C1 segment of cervical spinal cord (tissue), 14 donors: ENCODE results near the gene PAPOLA.

Source experiments
- DNase-seq, 14 donors: peaks; one replicate each; lab custom pipeline; 2025; lab: John Stamatoyannopoulos, UW

The PAPOLA gene

DNA sequence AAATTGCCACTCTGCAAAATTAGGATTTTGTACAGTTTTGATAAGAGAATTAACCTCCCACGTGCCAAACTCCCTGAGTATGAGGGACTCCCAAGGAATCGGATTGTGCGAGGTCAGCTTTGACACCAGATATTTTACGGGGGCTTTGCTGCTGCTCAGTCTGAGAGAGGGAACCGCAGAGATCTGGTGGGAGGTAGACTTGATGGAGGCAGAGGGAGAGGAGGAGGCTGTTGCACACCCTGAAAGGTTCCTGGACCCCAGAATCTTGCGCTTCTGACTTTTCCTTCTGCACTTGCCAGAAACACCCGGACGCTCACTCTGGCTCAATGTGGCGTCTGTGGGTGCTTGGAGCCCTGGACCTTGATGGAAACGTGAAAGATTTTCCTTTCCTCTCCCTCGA lies 83.9 kb downstream of the PAPOLA start:
- DNase-seq, result no peak

DNA sequence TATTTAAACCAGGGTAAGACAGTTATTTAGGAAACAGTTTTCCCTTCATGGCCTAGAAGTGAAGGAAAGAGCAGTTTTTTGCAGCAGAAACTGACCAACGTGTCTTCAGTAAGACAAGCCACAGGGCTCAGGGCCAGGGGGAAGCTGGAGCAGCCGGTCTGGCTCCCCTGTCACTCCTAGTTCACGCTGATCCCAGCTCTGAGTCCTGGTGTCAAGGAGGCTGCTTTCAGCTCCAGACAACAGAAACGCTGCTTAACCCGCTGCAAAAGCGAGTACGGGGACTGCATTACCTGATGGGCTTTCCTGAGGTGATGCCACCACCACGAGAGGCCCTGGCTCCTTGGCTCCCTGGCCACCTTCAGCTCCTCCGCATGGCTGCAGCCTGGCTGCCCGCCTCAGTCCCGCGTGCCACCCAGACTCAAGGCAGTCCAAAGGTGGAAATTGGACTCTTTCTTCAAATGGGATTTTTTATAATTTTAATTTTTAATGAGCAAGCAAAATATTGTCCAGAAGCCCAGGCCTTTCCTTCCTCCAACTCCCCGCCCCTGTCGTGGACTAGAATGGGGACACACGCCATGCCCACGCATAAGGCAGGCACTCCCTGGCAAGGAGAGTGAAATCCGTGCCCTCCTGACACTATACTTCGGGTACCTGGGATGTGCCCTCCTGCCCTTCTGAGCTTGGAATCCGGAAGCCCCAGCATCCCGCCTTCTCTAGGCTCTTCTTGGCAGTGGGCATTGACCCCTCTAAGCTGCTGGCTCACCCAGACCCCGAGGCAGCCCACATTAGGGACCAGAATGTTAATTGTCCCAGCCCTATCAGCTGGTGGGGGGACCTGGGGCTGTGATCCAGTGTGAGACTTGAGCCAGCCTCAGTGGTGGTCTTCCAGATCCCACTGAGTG lies 85.0 kb downstream of the PAPOLA start:
- no peak for DNase-seq

DNA sequence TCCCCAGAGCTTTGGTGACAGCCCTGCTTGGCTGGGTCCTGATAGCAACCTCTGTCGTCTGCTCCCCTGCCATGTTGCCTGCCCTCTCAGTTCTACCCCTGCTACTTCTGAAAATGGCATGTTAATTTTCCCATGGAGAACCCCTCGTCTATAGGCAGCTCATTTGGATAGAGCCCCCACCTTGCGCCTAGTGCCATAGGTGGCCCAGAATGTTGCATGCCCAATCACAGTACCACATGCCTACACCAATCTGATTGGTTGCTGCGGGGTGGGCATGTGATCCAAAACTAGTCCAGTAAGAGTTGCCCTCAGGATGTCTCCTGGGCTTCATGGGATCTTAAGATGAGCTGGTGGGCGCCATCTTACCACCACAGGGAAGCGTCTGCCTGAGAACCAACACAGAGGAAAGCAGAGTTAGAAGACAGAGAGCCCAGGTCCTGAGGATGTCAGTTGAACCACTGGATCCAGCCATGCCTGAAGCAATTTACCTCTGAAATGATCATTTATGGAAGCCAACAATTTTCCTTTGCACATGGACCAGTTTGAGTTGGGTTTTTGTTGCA lies 85.7 kb downstream of the PAPOLA start:
- DNase-seq, result no peak

DNA sequence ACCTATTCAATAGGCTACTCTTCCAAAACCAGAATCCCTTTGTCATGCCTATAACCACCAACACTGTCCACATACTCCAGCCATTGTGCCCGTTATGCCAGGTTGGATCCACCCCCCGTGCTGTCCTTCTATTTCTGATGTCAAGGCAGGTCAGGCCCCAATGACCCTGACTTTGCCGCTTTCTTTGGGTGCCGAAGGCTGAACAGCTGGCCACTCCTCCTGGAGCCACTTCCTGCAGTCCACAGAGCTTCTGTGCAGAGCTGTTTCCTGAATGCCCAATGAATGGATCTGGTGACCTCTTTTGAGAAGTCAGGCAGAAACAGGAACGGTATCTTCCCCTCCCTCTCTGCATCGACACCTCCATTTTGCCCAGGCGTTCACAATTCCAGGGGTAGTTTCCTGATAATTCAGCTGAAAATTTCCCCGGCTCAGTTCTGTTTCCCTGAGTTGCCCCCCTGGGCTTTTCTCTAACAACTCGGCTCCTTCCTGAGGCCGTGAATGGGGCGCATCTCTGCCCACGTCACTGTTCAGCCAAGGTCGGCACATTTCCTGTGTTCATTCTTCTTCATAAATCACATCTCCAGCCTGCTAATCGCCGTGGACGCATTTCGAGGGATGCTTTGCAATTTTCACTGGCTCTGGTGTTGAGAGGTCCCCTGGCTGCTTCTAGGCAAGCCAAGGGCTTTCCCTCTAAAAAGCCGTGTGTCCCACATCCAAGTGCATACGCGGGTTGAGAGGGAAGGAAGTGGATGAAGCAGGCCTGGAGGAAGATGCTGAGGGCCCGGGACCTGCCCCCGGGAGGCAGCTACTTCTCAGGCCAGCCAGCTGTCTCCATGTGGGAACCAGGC lies 86.5 kb downstream of the PAPOLA start:
- no peak for DNase-seq

DNA sequence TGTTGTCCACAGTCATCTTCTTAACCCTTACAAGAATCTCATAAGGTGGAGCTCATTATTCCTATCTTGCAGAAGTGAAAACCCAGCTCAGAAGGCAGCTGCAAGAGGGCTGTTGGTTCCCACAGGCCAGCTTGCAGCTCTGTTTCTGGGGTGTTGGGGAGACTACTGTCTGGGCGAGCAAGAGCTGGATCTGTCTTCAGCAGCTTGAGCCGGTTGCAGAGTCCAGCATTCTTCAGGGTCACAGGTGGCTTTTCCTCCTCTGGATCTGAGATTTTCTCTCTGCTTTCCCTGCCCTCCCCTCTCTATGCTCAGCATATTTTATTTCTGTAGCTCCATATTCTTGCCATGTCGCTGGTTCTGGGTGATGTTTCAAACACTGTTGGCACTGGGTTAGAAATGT lies 87.4 kb downstream of the PAPOLA start:
- no peak for DNase-seq

DNA sequence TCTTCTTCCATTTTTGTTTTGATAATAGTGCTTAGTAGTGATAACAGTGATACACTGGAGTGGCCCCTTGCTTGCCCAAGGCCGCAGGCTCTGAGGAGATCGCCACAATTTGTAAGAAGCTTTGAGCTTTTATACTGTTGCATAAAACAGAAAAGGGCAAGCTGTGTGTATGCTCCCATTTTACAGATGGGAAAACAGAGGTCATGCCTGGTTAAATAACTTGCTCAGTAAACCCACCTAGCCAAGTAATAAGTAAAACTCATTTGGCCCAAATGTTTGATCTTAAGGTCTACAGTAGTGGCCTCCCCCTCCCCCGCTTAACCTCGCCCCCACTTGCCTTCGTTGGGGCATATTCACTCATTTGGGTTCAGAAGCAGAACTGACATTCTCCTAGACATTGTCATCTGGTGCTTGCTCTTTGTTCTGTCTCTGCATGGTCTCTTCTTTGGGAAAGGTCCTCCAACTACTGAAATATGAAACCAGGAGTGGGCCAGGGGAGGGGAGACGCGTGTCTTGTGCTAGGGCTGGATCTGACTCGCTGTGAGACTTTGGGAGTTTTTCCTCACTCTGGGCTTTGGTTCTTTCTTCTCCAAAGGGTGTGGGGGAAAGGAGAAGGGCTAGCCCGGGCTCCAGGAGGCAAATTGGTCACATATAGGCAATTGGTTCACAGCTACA lies 88.1 kb downstream of the PAPOLA start:
- no peak for DNase-seq

DNA sequence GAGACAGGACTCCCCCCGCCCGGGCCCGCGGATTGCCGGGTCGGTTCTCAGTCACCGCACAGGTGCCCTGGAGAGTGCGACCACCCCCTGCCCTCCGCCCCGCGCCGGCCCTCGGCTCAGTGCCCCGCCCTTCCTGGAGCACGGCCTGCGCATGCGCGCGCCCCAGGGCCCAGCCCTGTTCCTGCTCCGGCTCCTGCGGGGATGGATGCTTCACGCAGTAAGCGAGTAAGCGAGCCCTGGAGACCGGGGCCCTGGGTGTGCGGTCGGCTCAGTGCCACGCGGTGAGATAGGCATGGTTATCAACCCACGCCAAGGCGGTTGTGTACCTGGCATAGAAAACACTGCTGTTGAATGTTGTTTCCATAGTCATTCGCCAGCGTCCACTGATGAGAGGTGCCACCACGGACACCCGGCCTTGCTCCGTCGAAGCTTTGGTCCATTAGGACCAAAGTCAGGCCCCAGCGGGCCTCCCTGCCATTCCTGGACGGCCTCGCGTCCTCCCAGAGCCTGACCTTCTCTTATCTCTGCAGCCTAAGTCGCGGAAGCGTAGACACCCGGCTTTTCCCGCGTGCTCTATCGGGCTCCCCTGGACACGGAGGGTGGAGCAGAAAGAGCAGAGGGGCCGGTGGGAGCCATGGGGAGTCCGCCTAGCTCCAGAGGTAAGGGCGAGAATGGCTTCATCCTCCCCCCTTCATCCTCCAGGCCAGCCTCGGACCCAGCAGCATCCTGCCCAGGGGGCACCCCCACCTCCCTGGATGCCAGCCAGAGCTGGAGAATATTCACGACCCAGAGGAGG lies 90.6 kb downstream of the PAPOLA start:
- peak in 4 of 14 donors; percentile 4 to 31 (median 22) for DNase-seq

DNA sequence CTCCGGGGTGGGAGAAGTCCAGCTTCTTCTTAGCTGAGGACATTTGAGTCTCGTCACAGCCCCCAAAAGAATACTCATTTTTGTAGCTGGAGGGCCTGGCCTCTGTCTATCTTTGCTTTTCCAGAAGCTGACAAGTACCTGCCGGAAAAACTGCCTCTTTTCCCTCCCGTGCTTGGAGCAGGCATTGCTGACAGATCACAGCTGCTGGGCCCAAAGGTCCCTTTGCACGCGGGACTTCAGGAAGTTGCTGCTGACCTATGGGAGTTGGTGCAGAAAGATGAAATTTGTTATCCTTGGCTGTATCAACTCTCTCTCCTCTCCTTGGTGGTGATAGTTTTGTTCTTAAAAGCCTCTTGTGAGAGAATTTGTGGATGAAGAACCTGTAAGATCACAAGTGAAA lies 92.8 kb downstream of the PAPOLA start:
- no peak for DNase-seq

DNA sequence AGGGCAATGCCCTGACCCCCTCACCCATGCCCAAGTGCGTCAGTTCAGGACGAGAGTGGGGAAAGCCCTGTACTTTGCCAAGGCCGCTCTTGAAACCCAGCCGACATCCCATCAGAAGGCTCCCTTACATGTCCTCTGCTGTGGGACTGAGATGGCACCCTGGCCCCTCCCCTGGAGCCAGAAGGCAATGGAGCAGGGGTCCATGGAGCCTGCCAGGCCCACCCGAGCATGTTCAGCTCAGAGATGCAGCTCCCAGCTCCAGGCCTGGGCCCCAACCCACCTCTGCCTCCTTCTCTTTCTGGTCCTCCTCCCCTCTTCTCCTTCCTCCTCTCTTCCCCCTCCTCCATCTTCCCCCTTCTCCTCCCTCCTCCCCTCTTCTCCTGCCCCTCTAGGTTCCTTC lies 95.5 kb downstream of the PAPOLA start:
- no peak for DNase-seq

DNA sequence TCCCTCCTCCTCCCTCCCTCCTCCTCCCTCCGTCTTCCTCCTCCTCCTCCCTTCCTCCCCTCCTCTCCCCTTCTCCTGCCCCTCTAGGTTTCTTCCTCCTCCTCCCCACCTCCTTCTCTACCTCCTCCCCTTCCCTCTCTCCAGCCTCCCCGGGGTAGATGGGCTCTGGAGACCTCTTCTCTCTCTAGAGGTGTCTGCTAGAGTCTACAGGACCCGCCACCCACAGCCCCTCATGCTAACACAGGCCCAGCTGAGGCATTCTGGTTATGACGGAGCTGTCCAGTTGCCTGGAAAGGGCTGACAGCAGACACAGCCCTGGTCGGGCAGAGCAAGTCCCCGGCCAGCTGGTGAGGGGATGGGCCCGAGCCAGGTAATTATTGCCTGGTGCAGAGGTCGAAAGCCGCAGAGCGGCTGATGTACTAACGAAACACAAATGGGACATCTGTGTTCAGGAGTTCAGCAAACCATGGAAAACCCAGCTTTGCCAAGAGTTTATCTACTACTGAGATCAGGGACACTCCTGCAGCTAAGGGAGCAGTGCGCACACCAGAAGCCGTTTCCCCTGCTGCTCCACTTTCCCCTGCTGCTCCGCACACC lies 96.2 kb downstream of the PAPOLA start:
- DNase-seq, result no peak

DNA sequence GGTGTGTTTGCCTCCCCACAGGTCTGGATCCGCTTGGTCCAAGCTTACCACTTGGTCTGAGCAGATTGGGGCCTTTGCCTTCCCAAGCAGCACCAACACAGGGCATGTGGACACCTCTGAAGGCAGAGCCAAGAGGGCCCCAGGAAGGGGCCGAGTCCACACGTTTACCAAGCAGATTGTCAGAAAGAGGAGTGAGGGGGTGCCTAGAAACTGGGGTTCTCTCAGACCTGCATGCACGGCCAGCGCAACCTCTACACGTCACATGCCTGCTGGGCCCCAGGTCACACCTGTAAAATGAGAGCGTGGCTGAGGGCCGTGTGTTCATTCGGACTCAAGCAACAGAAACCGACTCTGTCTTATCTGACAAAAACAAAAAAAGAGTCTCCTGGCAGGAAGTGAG lies 96.9 kb downstream of the PAPOLA start:
- DNase-seq, result no peak

DNA sequence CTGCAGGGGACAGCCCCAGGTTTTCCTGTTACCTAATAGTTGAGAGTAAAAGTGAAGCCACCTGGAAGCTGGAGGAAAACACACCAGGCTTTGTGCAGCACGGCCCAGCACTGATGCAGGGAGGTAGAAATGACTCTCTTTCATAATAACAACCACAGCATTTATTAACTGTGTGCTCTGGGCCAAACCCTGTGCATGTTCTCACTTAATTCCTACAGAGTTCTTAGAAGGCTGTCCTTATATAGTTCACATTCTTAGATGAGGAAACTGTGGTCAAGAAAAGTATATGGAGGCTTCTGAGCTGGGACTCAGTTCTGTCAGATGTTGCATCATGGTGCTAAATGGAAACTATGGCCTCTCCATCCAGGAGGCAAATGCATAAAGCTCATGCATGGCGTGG lies 100.0 kb downstream of the PAPOLA start:
- no peak for DNase-seq

DNA sequence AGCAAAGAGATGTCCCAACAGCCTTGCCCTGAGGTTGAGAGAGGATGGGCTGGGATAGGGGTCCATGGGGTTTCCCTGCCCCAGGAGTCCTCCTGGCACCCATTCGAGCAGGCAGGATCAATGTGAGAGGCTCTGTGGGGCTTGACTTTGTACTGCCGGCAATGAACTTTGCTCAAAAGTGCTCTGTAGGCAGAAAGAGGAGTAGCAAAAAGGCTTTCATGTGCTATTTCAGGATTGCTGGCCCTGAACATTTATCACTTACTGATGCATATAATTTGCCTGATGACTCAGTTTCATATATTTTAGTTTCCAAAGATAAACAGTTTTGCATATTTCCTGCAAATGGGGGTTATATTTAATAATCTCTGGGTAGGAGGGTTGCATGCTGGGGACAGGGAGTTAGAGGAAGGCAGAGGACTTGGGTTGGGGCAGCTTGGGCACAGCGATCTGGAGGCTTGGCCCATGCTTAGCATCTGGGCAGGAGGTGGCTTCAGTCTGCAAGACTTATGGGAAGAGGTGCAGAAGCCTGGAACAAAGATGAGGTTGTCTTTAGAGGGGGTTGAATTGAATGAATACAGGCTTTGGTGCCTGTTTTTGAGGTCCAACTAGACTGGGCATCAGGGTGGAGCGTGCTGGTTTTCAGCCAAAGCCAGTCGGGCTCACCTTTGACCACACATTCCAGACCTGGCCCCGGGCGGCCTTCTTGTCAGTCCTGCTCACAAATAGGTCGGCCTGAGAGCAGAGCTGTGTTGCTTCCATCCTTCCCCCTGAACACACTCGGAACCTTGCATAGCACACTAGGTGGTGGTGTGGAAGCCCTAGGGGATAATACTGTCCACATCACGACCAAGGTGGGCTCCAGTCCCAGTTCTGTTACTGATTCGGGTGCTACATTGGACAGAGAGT lies 101.4 kb downstream of the PAPOLA start:
- no peak for DNase-seq

DNA sequence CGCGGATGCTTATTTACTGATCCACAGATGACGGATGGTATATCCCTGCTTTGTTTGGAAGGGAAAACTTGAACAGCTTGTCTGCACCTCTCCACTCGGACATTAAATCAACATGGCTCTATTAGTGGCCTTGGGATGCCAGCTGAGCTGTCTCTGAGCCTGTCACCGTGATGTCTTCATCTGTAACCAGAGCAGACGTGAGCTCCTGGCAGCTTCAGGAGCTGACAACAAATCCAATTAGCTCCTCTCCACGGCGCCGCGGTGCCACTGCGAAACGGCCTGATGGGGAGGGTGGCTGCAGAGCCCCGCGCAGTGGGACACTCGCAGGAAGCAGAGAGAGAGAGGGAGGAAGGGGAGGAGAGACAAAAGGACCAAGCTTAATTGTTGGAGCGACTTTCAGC lies 112.3 kb downstream of the PAPOLA start:
- DNase-seq, result peak in 3 of 14 donors; percentile 10 to 96 (median 35)

DNA sequence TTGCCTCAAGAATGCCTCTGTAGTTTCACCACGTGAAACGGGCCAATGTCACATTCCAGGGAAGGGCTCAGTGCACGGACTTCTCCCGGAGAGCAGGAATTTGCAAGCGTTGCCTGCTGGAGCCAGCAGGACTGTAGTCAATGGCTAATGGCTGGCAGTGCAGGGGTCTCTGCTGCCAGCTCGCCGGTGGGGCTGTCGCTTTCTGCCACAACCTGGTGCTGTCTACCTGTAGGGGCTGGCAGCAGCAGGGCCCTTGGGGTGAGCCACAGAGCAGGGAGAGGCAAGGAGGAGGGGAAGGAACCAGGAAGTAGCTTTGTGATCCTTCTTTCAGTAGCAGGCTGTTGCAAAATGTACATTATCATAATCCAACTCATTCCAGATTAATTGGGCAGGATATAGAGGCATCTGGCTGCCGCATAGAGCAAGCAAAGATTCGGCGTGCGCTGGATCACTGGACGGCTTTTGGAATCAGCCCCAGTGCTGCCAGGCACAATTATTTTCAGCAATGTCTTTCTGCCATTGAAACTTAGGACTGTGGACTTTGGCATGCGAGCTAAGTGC lies 114.1 kb downstream of the PAPOLA start:
- no peak for DNase-seq
